Progenitor cell of endocrine pancreas (in vitro differentiated cells): Measurements from ENCODE around the gene IFNGR1. TPM values are rescaled to one million over a fixed set of nuclear protein-coding genes. Genes with fewer than 3 reads are reported as not detected.

Experiments used
- DNase-seq: peaks from one replicate; pipeline ENCODE4 v3.0.0; 2021; ENCODE audit warnings: low spot score; ENCODE audit not compliant: unreplicated experiment
- H3K27ac Mint-ChIP-seq: 2 replicates; pipeline ENCODE4 v1.8.0; 2021; ENCODE audit warnings: mild to moderate bottlenecking, moderate library complexity, mixed read lengths
- H3K27me3 Mint-ChIP-seq: 2 replicates; pipeline ENCODE4 v1.8.0; 2021; ENCODE audit warnings: mixed read lengths
- H3K36me3 Mint-ChIP-seq: 2 replicates; pipeline ENCODE4 v1.8.0; 2022; ENCODE audit warnings: mixed read lengths; ENCODE audit not compliant: insufficient read depth
- H3K4me1 Mint-ChIP-seq: 2 replicates; pipeline ENCODE4 v1.8.0; 2021; ENCODE audit warnings: low read depth, mixed read lengths
- H3K4me3 Mint-ChIP-seq: 2 replicates; pipeline ENCODE4 v1.8.0; 2021; ENCODE audit warnings: low read depth, mild to moderate bottlenecking, moderate library complexity, mixed read lengths
- H3K9me3 Mint-ChIP-seq: 2 replicates; pipeline ENCODE4 v1.8.0; 2021; ENCODE audit warnings: low read depth, mixed read lengths
- total RNA-seq: library from RNA; stranded (reverse); gene quantifications from 2 replicates; pipeline ENCODE4 v1.2.1, GENCODE V29; 2021
- TF ChIP-seq, protein P1 (sequence below): fragments of 200-600 bp; sonication (generic); IDR thresholded peaks from one replicate; pipeline ENCODE4 v1.5.0; 2021; ENCODE audit warnings: antibody characterized with exemption, mild to moderate bottlenecking; ENCODE audit not compliant: unreplicated experiment

Gene IFNGR1
- total RNA-seq, 1 donor from 2014 or later = 29.4 TPM

DNA sequence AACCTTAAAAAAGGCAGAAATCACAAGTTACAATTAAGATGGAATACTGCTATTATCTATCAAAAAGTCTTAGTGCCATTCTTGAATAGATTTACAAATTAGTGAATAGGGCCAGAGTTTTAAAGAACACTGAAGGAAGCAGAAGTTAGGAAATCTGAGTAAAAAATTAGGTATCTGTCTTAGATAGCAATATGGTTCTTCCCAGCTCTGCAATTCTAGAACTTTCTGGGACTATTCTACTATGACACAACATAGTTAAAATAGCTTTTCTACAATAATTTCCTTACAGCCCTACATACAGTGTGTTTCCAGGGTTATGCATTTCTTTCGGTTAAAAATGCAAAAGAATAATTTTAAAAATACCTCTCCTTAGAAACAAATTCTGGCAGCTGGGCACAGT, 18.2 kb downstream of the IFNGR1 start:
- TF ChIP-seq, protein P1, sequence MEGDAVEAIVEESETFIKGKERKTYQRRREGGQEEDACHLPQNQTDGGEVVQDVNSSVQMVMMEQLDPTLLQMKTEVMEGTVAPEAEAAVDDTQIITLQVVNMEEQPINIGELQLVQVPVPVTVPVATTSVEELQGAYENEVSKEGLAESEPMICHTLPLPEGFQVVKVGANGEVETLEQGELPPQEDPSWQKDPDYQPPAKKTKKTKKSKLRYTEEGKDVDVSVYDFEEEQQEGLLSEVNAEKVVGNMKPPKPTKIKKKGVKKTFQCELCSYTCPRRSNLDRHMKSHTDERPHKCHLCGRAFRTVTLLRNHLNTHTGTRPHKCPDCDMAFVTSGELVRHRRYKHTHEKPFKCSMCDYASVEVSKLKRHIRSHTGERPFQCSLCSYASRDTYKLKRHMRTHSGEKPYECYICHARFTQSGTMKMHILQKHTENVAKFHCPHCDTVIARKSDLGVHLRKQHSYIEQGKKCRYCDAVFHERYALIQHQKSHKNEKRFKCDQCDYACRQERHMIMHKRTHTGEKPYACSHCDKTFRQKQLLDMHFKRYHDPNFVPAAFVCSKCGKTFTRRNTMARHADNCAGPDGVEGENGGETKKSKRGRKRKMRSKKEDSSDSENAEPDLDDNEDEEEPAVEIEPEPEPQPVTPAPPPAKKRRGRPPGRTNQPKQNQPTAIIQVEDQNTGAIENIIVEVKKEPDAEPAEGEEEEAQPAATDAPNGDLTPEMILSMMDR = no peak
- Mint-ChIP-seq H3K27me3 (no peaks in the 10 kb centered on the region), H3K9me3 (no peaks in the 10 kb centered on the region), H3K4me3 (no peak overlapping the region), H3K36me3 (peaks cover 33% of the 10 kb centered on the region), H3K4me1 (no peaks in the 10 kb centered on the region), H3K27ac (no peak overlapping the region)
- no peak for DNase-seq

DNA sequence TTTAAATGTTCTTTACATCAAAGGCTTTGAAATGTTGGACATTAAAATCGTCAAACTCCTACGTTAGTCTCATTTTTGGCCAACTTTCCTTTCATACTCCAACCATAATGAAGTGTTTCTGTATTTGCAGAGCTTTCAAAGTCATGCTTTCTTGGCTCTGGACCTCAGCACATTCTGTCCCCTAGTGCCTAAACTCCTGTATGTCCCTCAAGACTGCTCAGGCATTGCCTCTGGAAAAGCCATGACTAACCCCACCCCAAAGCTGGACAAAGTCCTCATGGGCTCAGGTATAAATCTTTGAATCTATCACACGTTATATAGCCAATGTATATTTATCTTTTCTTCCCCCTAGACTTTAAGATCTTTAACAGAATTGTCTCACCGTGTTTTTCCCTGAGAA, 18.9 kb downstream of the IFNGR1 start:
- Mint-ChIP-seq H3K4me1 (no peaks in the 10 kb centered on the region), H3K4me3 (no peak overlapping the region), H3K36me3 (peaks cover 30% of the 10 kb centered on the region), H3K9me3 (no peaks in the 10 kb centered on the region), H3K27me3 (no peaks in the 10 kb centered on the region), H3K27ac (no peak overlapping the region)
- TF ChIP-seq, protein P1 = no peak
- no peak for DNase-seq

DNA sequence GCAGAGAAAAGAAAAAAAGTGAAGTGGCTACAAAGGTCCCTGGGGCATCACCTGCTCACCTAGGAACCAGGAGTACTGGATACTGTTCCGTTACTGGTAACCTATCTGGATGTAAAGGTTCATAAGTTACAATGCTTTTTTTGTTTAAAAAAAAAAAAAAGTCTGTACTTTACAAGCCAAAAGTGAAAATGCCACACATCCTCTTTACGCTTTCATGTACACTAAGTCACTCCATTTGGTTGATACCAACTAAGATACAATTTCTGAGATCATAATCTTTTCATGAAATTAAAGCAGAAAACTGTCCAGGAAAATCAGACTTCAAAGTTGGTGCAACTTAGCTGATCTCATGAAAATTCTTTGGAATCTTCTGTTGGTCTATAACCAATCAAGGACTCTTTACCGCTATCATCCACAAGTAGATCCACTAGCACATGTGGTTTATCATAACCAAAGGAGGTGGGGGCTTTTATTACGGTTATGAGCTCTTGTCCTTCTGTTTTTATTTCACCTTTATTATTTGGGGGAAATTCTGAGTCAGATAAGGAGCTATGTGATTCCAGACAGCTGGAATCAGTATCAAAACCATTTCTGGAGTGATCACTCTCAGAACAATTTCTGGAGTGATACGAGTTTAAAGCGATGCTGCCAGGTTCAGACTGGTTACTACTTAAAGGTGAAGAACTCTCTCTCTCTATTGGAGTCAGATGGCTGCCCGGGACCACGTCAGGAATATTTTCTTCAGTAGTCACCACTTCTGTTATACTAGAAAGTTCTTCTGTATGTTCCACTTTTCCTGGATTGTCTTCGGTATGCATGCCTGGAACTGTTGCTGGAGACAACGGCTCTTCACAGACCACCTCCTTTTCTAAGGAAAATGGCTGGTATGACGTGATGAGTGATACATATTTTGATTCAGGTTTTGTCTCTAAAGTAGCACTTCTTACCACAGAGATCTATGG, 21.2 kb downstream of the IFNGR1 start:
- Mint-ChIP-seq H3K9me3 (no peaks in the 10 kb centered on the region), H3K4me3 (no peak overlapping the region)

DNA sequence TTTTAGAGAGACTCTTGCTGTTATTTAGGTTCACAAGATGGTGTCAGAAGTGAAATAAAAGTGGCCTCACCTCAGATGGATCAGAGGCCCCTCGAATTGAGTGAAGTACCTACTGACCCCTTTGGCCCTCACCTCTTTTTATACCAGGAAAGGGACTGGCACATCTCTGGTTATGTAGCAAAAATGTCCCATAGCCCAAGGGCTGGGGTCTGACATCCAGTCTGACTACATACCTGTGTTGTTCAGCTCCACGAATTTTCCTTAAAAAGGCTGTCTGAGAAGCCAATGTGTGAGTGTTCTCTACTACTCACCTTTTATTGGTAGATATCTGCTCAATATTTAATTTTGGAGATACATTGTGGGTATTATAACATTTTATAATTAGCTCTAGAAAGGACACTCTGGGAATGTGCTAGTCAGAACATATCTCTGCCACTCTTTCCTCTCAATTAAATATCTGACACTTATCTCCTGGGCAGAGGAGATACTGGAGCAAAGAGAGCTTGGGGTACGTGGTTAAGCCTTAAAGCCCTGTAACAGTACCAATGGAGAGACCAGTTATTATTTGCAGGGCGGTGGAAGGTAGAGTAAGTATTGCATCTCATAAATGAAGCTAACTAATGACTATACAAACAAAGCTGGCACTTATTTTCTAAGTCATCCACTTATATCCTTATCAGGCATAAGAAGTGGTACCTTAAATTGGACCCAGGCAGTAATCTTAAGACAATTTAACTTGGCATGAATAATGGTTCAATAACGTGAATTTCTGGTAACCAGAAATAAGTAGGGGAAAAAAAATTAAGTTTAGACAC, 25.7 kb downstream of the IFNGR1 start:
- H3K36me3 Mint-ChIP-seq = peaks cover 10% of the 10 kb centered on the region
- no peak for DNase-seq
- no peaks in the 10 kb centered on the region for H3K4me1 Mint-ChIP-seq
- TF ChIP-seq, protein P1 = no peak
- no peak overlapping the region for H3K4me3 Mint-ChIP-seq
- no peak overlapping the region for H3K27ac Mint-ChIP-seq
- H3K9me3 Mint-ChIP-seq = peaks cover 15% of the 10 kb centered on the region
- H3K27me3 Mint-ChIP-seq = no peaks in the 10 kb centered on the region

More for the DNA sequence above, 21.2 kb downstream of the IFNGR1 start:
- H3K27me3 Mint-ChIP-seq = no peaks in the 10 kb centered on the region
- H3K4me1 Mint-ChIP-seq = no peaks in the 10 kb centered on the region
- no peak for DNase-seq
- TF ChIP-seq, protein P1 = no peak
- no peak overlapping the region for H3K27ac Mint-ChIP-seq
- peaks cover 20% of the 10 kb centered on the region for H3K36me3 Mint-ChIP-seq

DNA sequence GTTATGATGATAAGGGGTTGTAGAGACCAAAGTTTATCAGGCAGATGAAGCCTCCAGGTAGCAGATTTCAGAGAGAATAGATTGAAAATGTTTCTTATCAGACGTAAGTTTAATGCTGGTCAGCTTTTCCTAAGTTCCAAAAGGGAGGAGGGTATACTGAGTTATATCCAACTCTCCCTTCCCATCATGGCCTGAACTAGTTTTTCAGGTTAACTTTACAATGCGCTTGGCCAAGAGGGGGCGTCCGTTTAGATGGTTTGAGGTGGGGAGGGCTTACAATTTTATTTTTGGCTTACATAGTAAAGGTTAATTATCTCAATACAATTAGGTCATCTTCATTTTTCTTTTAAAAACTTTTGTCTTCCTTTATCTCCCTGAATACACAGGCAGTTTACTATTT, 26.4 kb downstream of the IFNGR1 start:
- DNase-seq = no peak
- peaks cover 15% of the 10 kb centered on the region for H3K9me3 Mint-ChIP-seq
- no peak overlapping the region for H3K27ac Mint-ChIP-seq
- no peaks in the 10 kb centered on the region for H3K4me1 Mint-ChIP-seq
- TF ChIP-seq, protein P1 = no peak
- peaks cover 4% of the 10 kb centered on the region for H3K36me3 Mint-ChIP-seq
- no peak overlapping the region for H3K4me3 Mint-ChIP-seq
- H3K27me3 Mint-ChIP-seq = no peaks in the 10 kb centered on the region
